ENCODE results near the gene SMIM11.
"Not testable (repeated sequence)": the region's sequence is repeated elsewhere in the genome, so short reads cannot be mapped to it uniquely, and the experiment has no call there.

GRCh38 chr21:34404742-34405141, 29.4 kb downstream of the SMIM11 start:
- not testable (repeated sequence) for TF ChIP-seq POLR2A (IDR thresholded peaks at IDR 0.05; ENCODE audit: low read depth, low read length); TAF1 (IDR thresholded peaks at IDR 0.05; ENCODE audit: low read depth, low read length); POLR2AphosphoS5 (IDR thresholded peaks at IDR 0.05; ENCODE audit: low read depth, low read length); POU2F2 (IDR thresholded peaks at IDR 0.05; ENCODE audit: low read depth, low read length); SPI1 (IDR thresholded peaks at IDR 0.05; ENCODE audit: low read depth, low read length); PAX5 (IDR thresholded peaks at IDR 0.05; ENCODE audit: insufficient read depth, low read length, severe bottlenecking)
